B cell (primary cell): ENCODE measurements around the gene PDZD11. TPM values are rescaled to one million over a fixed set of nuclear protein-coding genes. Genes with fewer than 3 reads are reported as not detected.

Experiments used
- ATAC-seq: fragments of 200-7000 bp; cut with Tn5 transposase; one replicate; pipeline ENCODE4 v1.10.0; 2021; ENCODE audit warnings: low read depth, mild to moderate bottlenecking, moderate number of reproducible peaks, moderate library complexity
- CTCF ChIA-PET: fragments of 350-600 bp; sonication (Branson Sonifier 250); formaldehyde crosslinking; loops from one replicate; lab custom pipeline; 2021; ENCODE audit warnings: antibody characterized with exemption, inconsistent platforms; lab: Charles Lee
- POLR2A ChIA-PET: fragments of 350-600 bp; sonication (Branson Sonifier 250); formaldehyde crosslinking; loops from one replicate; lab custom pipeline; 2021; ENCODE audit warnings: antibody characterized with exemption; lab: Charles Lee
- DNase-seq: peaks from one replicate; pipeline ENCODE4 v3.0.0; 2013
- H2AFZ ChIP-seq: 2 replicates; pipeline ENCODE4 v1.6.1; 2012; ENCODE audit warnings: mild to moderate bottlenecking, low read depth, low read length; ENCODE audit not compliant: insufficient read depth, poor library complexity, severe bottlenecking
- H3K27ac ChIP-seq, 2 donors: 1 replicate in 1 of 2; 2 replicates in 1 of 2; pipeline ENCODE4 v1.5.1; 2012 to 2013; ENCODE audit warnings: low read length in 2 of 2, mild to moderate bottlenecking in 2 of 2, moderate library complexity in 1 of 2
- H3K27me3 ChIP-seq, 4 experiments: fragments of 200-600 bp in 1 of 4; sonication (generic) in 1 of 4; replicated peaks in 1 of 4; 1 replicate in 2 of 4; 2 replicates in 2 of 4; pipeline versions ENCODE4 v1.6.1 to v1.7.0; 2013 to 2016; ENCODE audit warnings: low read length in 3 of 4, mild to moderate bottlenecking in 2 of 4, mixed read lengths in 1 of 4, moderate library complexity in 1 of 4; ENCODE audit not compliant: insufficient read depth in 4 of 4, control insufficient read depth in 3 of 4; ENCODE audit errors: control extremely low read depth in 1 of 4
- H3K36me3 ChIP-seq, 2 experiments: replicated peaks in 1 of 2; 1 replicate in 1 of 2; 2 replicates in 1 of 2; pipeline versions ENCODE4 v1.6.1 to v1.7.1; 2013; ENCODE audit warnings: low read length in 1 of 2; ENCODE audit not compliant: insufficient read depth in 2 of 2, control insufficient read depth in 1 of 2; ENCODE audit errors: control extremely low read depth in 1 of 2, extremely low read depth in 1 of 2
- H3K4me1 ChIP-seq, 2 donors: fragments of 200-600 bp in 1 of 2; sonication (generic) in 1 of 2; 1 replicate in 1 of 2; 2 replicates in 1 of 2; pipeline versions ENCODE4 v1.5.1 to v1.6.1; 2013 to 2017; ENCODE audit warnings: low read length in 2 of 2; ENCODE audit not compliant: control insufficient read depth in 2 of 2, insufficient read depth in 2 of 2
- H3K4me2 ChIP-seq: replicated peaks from 2 replicates; pipeline ENCODE3; 2012; ENCODE audit warnings: mild to moderate bottlenecking, low read depth, low read length; ENCODE audit not compliant: poor library complexity, severe bottlenecking
- H3K4me3 ChIP-seq, 5 experiments: fragments of 200-600 bp in 1 of 5; sonication (generic) in 1 of 5; 1 replicate in 3 of 5; 2 replicates in 2 of 5; pipeline versions ENCODE4 v1.5.1 to v1.7.0; 2011 to 2016; ENCODE audit warnings: low read length in 4 of 5, mild to moderate bottlenecking in 4 of 5, low read depth in 2 of 5, control low read depth in 1 of 5, moderate library complexity in 1 of 5; ENCODE audit not compliant: insufficient read depth in 1 of 5; ENCODE audit errors: control extremely low read depth in 1 of 5, extremely low read depth in 1 of 5
- H3K79me2 ChIP-seq: fragments of 200-600 bp; sonication (generic); one replicate; pipeline ENCODE4 v1.6.0; 2016; ENCODE audit warnings: low read length; ENCODE audit not compliant: control insufficient read depth, insufficient read depth
- H3K9ac ChIP-seq: fragments of 200-600 bp; sonication (generic); 2 replicates; pipeline ENCODE4 v1.6.1; 2017; ENCODE audit warnings: mild to moderate bottlenecking, low read length, moderate library complexity
- H3K9me3 ChIP-seq, 3 donors: one replicate each; pipeline versions ENCODE4 v1.6.1 to v1.7.1; 2013; ENCODE audit warnings: low read length in 2 of 3; ENCODE audit not compliant: control insufficient read depth in 2 of 3, insufficient read depth in 1 of 3; ENCODE audit errors: control extremely low read depth in 1 of 3
- H4K20me1 ChIP-seq: 2 replicates; pipeline ENCODE4 v1.6.0; 2012; ENCODE audit warnings: mild to moderate bottlenecking, low read length; ENCODE audit not compliant: insufficient read depth, control insufficient read depth, poor library complexity, severe bottlenecking
- H3K27ac Mint-ChIP-seq: one replicate; pipeline ENCODE4 v1.8.0; 2021; ENCODE audit warnings: mixed read lengths
- H3K27me3 Mint-ChIP-seq: one replicate; pipeline ENCODE4 v1.8.0; 2021; ENCODE audit warnings: mixed read lengths
- H3K4me1 Mint-ChIP-seq: one replicate; pipeline ENCODE4 v1.8.0; 2021; ENCODE audit warnings: mixed read lengths
- H3K4me3 Mint-ChIP-seq: one replicate; pipeline ENCODE4 v1.8.0; 2021; ENCODE audit warnings: mixed read lengths
- H3K9me3 Mint-ChIP-seq: one replicate; pipeline ENCODE4 v1.8.0; 2022; ENCODE audit warnings: mixed read lengths; ENCODE audit not compliant: insufficient read depth
- CTCF ChIP-seq: fragments of 200-600 bp; IDR thresholded peaks from one replicate; pipeline ENCODE4 v1.8.0; 2022; ENCODE audit warnings: antibody characterized with exemption, mild to moderate bottlenecking
- EZH2 ChIP-seq: IDR thresholded peaks from 2 replicates; pipeline ENCODE4 v1.6.1; 2012; ENCODE audit warnings: borderline replicate concordance, low read depth, mild to moderate bottlenecking, moderate library complexity, low read length; ENCODE audit not compliant: insufficient read depth, poor library complexity, severe bottlenecking
- WGBS: methylation state at CpG from one replicate; pipeline ENCODE4 v1.1.5; 2013; ENCODE audit warnings: missing lambda C conversion rate; ENCODE audit not compliant: insufficient coverage; 5-methylcytosine and 5-hydroxymethylcytosine counted together
- intact Hi-C: fragments of 100-400 bp; cut with micrococcal nuclease; formaldehyde crosslinking; loops from one replicate; pipeline ENCODE4 v1.10.0; 2022
- polyA plus RNA-seq: library from polyadenylated mRNA; depleted of rRNA; stranded (reverse); fragments of >200 nt; gene quantifications from 2 replicates; pipeline ENCODE4 v1.2.3, GENCODE V29; 2012
- total RNA-seq, 2 donors: library from RNA; stranded (reverse); fragments of 120-200 nt in 1 of 2; gene quantifications; 1 replicate in 1 of 2; 2 replicates in 1 of 2; pipeline versions ENCODE4 v1.2.3 to v1.2.4, GENCODE V29; 2013 to 2022

The PDZD11 gene
- total and polyA plus RNA-seq, 2 donors (not counting 1 experiment from before 2014, with no cell fraction given): 13.8 to 16.3 TPM

DNA sequence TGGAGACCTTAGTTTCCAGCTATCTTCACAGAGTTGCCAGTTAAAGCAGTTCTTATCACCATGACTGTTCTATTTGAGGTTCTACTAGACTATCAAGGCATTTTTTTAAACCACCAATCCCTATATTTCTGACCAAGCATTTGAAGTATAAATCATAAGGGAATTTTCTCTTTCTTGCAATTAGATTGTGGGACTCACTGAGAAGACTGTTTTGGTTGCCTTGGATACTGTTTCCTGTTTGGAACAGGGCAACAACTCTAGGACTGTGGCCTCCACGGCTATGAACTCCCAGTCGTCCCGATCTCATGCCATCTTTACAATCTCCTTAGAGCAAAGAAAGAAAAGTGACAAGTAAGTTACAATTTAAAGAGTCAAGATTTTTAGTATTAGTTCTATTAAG lies 12.0 kb upstream of the PDZD11 start:
- Histone ChIP-seq H3K9ac (no peak overlapping the region), H3K79me2 (no peaks in the 10 kb centered on the region), H2AFZ (peak overlapping the region; percentile 9), H3K4me1 (no peaks in the 10 kb centered on the region), H3K9me3 (no peaks in the 10 kb centered on the region), H3K27ac (no peak overlapping the region), H3K4me2 (no peak overlapping the region), H3K36me3 (no peaks in the 10 kb centered on the region), H3K4me3 (no peak overlapping the region), H3K27me3 (no peaks in the 10 kb centered on the region), H4K20me1 (no peaks in the 10 kb centered on the region)
- ATAC-seq (no peak), DNase-seq (no peak)
- intact Hi-C loops: no loop called here
- WGBS: no CpG with 5 or more reads among the region's 3 CpGs
- no peak overlapping the region for H3K27ac Mint-ChIP-seq
- H3K9me3 Mint-ChIP-seq: no peaks in the 10 kb centered on the region
- CTCF ChIA-PET: no interaction called here
- no peaks in the 10 kb centered on the region for H3K4me1 Mint-ChIP-seq
- H3K27me3 Mint-ChIP-seq: no peaks in the 10 kb centered on the region
- no peak overlapping the region for H3K4me3 Mint-ChIP-seq
- TF ChIP-seq CTCF (no peak), EZH2 (no peak)
- POLR2A ChIA-PET: no interaction called here

DNA sequence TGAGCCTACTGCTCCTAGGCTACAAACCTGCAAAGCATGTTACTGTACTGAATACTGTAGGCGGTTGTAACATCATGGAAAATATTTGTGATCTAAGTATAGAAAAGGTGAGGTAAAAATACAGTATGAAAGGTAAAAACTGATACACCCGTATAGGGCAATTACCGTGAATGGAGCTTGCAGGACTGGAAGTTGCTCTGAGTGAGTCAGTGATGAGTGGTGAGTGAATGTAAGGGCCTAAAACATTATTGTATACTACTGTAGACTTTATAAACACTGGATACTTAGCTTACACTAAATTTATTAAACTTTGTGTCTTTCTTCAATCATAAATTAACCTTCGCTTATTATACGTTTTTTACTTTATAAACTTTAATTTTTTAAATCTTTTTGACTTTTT lies 3.9 kb upstream of the PDZD11 start:
- Histone ChIP-seq H2AFZ (no peak overlapping the region), H3K4me1 (peaks cover 10 to 13% of the 10 kb centered on the region in 2 donors), H3K79me2 (no peaks in the 10 kb centered on the region), H3K4me3 (no peak overlapping the region), H3K4me2 (no peak overlapping the region), H3K27me3 (no peaks in the 10 kb centered on the region), H3K9ac (no peak overlapping the region), H3K27ac (no peak overlapping the region), H3K9me3 (no peaks in the 10 kb centered on the region), H3K36me3 (no peaks in the 10 kb centered on the region), H4K20me1 (no peaks in the 10 kb centered on the region)
- CTCF ChIA-PET: no interaction called here
- peaks cover 20% of the 10 kb centered on the region for H3K4me1 Mint-ChIP-seq
- no CpG with 5 or more reads among the region's 5 CpGs for WGBS
- TF ChIP-seq EZH2 (no peak), CTCF (no peak)
- no peaks in the 10 kb centered on the region for H3K9me3 Mint-ChIP-seq
- H3K4me3 Mint-ChIP-seq: no peak overlapping the region
- H3K27ac Mint-ChIP-seq: no peak overlapping the region
- ATAC-seq: no peak
- POLR2A ChIA-PET: no interaction called here
- no peak for DNase-seq
- intact Hi-C loops: no loop called here
- H3K27me3 Mint-ChIP-seq: no peaks in the 10 kb centered on the region
